Fibroblast of pulmonary artery (primary cell): ENCODE data around the gene L3MBTL1.
A peak's percentile ranks its signal among the peaks of the same experiment; 100 is the strongest.
"Not testable (repeated sequence)": the region's sequence is repeated elsewhere in the genome, so short reads cannot be mapped to it uniquely, and the experiment has no call there.

Source experiments
- DNase-seq: peaks from one replicate; pipeline ENCODE4 v3.0.0-alpha.2; 2010; ENCODE audit warnings: low read depth
- H3K4me3 ChIP-seq: replicated peaks from 2 replicates; pipeline ENCODE4 v1.5.1; 2011; ENCODE audit warnings: low read depth, mild to moderate bottlenecking, control low read depth, low read length, moderate library complexity
- TF ChIP-seq, protein P1 (sequence below): IDR thresholded peaks from 2 replicates; pipeline ENCODE4 v1.5.1; 2011; ENCODE audit warnings: mild to moderate bottlenecking, control low read depth, low read length, inconsistent platforms; ENCODE audit errors: missing control alignments

The L3MBTL1 gene

DNA sequence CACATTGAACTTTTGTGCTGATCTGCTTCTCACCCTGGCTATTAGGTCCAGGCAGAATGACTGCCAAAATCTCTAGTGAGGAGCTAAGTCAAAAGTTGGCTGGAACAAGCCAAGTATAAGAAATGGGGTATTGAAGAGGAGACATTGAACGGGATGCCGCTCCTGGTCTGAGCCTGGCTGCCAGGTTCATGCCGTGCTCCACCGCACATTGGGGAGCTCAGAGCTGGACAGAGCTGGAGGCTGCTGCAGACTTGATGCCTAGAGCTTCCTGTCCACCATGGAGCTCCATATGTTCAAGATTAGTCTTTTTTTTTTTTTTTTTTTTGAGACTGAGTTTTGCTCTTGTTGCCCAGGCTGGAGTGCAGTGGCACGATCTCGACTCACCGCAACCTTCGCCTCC, 79.1 kb downstream of the L3MBTL1 start:
- DNase-seq: no peak
- TF ChIP-seq, protein P1, sequence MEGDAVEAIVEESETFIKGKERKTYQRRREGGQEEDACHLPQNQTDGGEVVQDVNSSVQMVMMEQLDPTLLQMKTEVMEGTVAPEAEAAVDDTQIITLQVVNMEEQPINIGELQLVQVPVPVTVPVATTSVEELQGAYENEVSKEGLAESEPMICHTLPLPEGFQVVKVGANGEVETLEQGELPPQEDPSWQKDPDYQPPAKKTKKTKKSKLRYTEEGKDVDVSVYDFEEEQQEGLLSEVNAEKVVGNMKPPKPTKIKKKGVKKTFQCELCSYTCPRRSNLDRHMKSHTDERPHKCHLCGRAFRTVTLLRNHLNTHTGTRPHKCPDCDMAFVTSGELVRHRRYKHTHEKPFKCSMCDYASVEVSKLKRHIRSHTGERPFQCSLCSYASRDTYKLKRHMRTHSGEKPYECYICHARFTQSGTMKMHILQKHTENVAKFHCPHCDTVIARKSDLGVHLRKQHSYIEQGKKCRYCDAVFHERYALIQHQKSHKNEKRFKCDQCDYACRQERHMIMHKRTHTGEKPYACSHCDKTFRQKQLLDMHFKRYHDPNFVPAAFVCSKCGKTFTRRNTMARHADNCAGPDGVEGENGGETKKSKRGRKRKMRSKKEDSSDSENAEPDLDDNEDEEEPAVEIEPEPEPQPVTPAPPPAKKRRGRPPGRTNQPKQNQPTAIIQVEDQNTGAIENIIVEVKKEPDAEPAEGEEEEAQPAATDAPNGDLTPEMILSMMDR: no peak
- no peak overlapping the region for H3K4me3 ChIP-seq

DNA sequence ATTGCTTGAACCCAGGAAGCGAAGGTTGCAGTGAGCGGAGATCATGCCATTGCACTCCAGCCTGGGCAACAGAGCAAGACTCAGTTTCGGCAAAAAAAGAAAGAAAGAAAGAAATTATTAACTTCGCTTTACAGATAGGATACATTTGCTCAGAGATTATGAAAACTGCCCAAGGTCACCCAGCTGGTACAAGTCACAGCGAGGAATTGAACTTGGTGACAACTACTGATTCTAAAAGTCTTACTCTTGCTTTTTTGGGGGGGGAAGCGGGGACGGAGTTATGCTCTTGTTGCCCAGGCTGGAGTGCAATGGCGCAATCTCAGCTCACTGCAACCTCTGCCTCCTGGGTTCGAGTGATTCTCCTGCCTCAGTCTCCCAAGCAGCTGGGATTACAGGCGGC, 81.0 kb downstream of the L3MBTL1 start:
- not testable (repeated sequence) for H3K4me3 ChIP-seq

DNA sequence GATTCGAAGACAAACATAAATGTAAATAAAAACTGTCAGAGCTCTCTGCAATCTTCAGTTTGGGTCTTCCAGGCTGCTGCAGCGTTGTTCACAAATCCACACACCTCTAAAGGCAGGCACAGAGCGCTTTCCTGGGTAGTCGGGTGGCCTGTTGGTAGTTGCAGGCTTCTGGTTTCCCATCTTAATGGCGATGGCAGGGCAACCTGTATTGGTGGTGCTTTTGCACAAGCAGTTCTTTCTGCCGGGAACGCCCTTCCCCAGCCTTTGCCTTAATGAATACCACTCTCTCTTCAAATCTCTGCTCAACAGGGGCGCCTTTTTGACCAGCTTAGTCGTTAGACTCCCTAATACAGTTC, 82.5 kb downstream of the L3MBTL1 start:
- peak overlapping the region; percentile 93 for H3K4me3 ChIP-seq

More for the DNA sequence above, 81.0 kb downstream of the L3MBTL1 start:
- not testable (repeated sequence) for DNase-seq

DNA sequence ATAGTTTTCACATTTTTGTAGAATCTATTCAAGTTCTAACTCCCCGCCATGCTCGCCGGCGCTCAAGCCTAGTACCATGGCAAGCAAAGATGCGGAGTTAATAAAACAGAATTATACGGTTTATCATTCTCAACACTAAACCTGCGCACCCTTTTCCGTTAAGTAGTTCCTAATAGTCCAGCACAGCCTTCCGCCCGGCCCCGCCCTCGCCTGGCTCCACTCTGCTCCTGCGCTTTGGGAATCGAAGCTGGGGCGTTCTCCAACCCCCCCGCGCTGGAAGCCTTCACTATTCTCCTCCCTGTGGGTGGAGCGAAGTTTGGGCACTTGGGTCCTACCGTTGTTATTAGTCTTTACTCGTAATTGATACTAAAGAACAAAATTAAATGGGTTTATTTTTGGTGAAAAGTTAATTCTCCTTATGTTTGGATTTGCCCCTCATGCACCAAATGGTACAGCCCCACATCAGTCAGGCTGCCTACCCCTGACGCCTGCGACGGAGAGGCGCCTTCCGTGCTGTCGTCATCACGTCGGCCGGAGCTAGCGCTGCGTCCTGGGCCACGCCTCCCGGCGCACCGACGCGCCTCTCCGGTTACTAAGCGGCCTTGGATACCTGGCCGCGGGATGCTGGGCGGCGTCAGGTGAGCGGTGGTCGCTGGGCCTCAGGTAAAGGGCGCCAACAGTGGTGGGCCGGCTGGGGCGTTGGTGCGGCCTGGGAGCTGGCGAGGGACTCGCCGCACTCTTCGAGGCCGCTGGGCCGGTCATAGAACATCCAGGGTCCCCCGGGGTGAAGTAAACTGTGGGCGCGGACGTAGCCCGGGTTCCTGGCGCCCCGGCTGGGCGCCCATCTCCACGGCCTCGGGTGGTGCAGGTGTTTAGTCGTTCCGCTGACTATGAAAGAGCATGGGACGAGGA, 83.2 kb downstream of the L3MBTL1 start, which contains the start of gene IFT52:
IFT52 (plus strand) TSS at position 546 of the 912 bp plus-strand sequence. CDS start 3,762 bp downstream, outside the sequence.
- TF ChIP-seq, protein P1: no peak
- H3K4me3 ChIP-seq: peak within 1 kb of the TSS; percentile 93
- peak; percentile 92 for DNase-seq

More for the DNA sequence above, 82.5 kb downstream of the L3MBTL1 start:
- DNase-seq: no peak
- TF ChIP-seq, protein P1: no peak
